NCI-H82 treated with DMSO at 0.1 percent for 48 hours (cell line): ENCODE data around the gene MDK.

Source experiments
- DNase-seq: peaks from one replicate; lab custom pipeline; 2025; ENCODE audit not compliant: unreplicated experiment; lab: John Stamatoyannopoulos, UW

Gene MDK, protein sequence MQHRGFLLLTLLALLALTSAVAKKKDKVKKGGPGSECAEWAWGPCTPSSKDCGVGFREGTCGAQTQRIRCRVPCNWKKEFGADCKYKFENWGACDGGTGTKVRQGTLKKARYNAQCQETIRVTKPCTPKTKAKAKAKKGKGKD

GRCh38 chr11:46381048-46381818, at the start of gene MDK:
MDK (plus strand) TSS chr11:46381669; CDS start chr11:46382058, 389 bp downstream.
- DNase-seq, result no peak

DNA sequence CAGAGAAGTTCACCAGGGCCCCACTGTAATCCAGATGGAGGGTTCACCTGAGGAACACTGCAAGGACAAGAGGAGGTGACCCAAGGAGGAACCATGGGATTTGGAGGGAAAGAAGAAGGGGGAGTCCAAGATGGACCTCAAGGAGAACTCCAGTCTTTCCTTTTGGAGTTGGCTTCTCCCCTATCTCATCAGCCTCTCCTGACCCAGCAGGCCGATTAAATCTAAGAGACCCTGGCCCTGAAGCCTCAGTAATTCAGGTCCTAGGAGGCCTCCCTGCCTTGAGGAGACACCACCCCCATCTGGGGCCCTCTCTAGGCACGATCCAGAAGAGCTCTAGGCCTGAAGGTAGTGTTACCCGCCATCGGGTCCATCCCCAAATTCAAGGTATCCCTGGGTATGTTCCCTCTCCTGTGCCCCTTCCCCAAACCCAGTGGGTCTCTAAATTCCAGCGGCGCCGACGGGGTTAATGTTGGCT, 49.3 kb upstream of the MDK start:
- DNase-seq, result no peak

- no peak for DNase-seq
These were observed 48.7 kb upstream of the MDK start for GRCh38 chr11:46332568-46333393.

DNA sequence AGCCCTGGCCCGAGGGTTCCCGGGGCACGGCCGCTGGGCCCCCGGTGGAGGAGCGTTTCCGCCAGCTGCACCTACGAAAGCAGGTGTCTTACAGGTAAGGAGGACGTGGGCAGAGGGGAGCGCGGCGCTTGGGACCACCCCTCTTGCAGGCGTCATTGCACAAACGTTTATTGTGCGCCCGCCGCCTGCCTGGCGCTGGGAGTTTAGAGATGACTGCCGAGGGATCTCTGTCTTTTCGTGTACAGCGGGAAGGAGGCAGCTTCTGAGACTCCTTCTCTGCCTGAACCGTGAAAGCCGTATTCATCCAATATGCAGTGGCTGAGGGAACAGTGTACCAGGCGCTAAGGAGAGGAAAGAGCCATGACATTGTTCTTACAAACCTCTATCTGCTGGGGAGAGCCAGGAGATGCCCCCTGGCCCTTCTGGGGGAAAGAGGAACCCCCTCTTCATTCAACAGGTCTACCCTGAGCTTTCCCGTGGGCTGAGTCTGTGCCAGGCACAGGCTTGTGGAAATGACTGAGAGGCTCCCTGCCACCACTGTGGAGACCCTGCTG, 48.0 kb upstream of the MDK start:
- no peak for DNase-seq

DNA sequence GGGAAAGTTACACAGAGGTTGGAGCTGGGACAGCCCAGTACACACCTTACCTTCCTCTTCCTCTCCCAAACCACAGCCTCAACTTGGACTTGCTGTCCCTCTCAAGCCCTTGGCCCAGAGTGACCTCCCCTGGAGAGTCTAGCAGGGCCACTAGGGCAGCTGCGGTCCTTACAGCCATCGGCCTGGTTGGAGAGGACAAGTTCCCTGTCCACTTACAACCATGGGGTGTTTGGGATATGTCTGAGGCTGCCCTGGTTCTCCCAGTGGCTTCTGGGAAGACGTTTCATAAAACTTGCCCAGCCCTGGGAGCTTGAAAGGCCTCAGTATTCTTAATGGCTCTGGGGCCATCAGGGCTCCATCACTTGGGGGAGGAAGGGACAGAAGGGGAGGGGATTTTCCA, 47.3 kb upstream of the MDK start:
- no peak for DNase-seq

- no peak for DNase-seq
These were observed 46.2 kb upstream of the MDK start for GRCh38 chr11:46335271-46335670.

- DNase-seq, result no peak
These were observed 45.4 kb upstream of the MDK start for GRCh38 chr11:46335890-46336562.

DNA sequence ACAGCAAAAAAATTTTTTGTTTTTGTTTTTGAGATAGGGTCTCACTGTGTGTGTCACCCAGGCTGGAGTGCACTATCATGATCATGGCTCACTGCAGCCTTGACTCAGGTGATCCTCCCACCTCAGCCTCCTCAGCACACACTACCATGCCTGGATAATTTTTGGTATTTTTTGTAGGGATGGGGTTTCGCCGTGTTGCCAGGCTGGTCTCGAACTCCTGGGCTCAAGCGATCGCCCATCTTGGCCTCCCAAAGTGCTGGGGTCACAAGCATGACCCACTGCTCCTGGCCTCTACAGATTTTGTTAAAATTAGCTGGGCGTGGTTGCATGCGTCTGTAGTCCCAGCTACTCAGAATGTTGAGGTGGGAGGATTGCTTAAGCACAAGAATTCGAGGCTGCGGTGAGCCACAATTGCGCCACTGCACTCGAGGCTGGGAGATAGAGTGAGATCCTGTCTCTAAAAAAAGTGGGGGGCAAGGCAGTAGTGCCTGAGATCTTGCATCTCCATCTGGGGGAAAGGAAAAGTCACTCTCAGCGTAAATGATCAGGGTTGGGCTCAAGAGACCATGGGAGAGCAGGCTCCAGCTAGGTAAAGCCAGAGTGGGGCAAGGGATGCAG, 44.8 kb upstream of the MDK start:
- DNase-seq, result no peak

DNA sequence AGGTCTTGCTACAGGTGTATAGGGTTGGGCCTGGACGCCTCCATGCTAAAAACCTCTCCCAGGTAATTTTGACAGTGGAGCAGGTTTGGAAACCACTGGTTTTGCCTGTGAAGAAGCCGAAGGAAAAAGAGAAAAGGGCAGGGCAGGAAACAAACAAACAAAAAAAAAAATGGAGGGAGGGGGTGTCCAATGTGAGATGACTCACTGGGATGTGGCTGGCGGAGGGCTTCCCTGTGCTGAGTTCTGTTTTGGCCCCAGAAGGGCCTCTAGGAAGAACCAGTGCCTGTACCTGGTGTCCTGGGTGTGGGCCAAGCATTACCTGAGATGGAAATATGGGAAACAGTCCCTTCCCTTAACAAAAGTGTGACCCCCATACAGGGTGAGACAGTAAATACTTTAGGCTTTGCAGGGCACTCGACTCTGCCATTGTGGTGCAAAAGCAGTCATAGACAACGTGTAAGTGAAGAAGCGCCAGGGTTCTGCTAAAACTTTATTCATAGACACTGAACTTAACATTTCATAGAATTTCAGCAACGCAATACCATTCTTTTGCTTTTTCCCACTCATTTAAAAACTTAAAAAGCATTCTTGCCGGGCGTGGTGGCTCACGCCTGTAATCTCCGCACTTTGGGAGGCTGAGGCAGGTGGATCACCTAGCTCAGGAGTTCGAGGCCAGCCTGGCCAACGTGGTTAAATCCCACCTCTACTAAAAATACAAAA, 43.7 kb upstream of the MDK start:
- DNase-seq, result no peak

GRCh38 chr11:46338636-46338987, 42.9 kb upstream of the MDK start:
- DNase-seq, result no peak

DNA sequence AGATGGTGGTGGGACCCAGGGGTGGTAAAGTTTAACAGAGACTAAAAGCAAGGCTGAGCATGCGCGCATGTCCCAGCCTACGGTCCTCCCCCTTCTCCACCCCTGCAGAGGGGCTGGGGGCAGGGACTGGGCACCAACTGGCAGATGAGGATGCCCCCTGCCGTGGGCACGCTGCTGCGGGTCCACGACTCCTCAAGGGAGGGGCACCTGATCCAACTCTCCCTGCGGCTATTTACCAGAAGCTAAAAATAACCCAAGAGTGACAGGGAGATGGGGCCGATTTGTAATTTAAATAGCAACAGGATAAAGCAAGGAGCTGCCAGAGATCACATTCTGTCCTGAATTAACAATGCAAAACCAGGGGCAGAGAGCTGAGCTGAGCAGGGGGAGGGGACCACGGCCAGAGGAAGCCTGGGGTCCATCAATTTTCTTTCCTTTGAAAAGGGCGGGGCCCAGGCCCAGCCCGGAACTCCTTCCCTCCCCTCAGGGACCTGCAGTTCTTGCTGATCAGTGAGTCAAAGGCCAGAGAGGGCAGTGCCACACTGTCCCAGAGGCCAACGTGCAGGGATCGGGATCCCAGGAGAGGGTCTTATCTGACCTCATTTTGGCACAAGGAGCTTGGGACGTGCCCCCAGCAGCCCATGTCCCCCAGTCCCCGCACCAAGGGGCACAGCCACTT, 42.3 kb upstream of the MDK start:
- DNase-seq, result no peak

DNA sequence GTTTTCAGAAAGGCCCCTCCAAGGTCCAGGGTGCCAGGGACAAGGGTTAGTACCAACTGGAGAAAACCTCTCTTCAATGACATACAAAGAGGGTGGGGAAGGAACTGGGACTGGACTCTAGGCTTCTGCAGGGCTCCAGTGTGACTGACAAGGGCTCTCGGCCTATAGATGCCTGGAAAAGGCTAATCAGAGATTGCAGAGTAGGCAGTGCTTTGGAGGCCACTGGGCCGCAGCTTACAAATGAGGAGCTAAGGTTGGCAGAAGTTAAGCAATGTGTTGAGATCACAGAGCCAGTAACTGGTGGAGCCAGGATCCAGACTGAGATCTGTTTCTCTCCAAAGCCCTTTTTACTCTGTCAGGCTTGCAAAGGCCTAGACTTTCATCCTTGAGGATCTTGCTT, 41.7 kb upstream of the MDK start:
- no peak for DNase-seq

GRCh38 chr11:46341454-46341853, 40.0 kb upstream of the MDK start:
- DNase-seq, result no peak

DNA sequence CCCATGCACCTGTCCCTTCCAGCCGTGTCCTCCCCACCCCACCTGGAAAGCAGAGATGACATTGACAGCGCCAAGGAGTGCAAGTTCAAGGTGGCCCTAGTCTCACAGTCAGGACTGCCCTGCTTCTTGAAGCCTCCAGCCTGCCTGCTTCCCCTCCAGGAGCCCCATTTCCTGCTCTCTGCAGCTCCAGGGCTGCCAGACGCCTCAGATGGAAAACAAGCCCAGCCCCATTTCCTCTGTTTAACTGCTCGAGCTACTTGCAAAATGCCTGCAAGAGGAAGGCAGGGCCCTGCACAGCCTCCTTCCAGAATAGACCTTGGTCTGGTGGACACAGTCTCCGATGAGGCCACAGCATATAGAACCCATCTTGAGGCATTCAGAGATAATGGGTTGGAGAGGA, 39.2 kb upstream of the MDK start:
- no peak for DNase-seq

- no peak for DNase-seq
These were observed 37.9 kb upstream of the MDK start for GRCh38 chr11:46343520-46343919.

DNA sequence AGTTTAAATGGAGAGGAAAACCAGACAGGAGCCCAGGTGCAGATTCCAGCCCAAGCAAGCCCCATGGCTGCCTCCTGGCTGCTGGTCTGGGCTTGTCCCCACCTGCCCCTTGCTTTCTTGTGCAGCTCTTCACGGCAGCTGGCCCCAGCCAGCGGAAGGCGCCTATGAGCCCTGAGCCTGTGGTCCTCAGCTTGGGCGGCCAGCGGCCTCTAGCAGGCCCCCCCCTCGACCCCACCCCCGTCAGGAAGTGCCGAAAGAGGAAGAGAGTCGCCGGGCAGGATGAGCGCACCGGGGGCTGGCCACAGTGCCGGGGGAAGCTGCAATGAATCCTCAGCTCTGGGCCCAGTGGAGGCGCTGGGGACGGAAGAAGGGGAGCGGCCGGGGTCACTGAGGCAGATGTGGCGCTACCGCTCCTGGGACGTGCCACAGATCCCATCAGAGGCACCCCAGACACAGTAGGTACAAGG, 36.3 kb upstream of the MDK start:
- DNase-seq, result no peak

DNA sequence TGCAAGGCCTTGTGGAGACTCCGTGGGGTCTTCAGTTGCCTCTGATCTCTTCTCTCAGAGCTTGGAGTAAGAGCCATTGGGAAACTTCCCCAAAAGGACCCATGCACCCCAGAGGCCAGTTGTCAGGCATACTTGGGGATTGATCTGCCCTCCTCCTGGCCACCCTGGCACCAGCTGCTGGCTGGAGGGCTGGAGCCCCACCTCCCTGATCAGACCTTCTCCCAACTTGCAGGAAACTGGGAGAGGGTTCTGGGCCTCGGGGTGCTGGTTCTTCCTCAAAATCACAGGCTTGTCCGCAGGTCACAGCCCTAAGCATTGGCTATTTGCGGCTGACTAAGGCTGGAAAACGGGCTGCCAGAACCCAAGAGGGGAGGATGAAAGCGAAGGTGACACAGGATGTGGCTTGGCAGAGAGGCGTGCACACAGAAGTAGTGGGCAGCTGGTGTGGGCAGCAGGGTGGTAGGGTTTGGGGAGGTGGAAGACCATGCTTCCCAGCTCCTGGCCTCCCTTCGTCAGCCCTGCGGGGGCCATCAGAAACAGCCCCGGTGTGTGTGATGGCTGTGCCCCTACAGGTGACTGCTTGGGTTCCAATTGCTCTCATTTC, 35.5 kb upstream of the MDK start:
- DNase-seq, result no peak

GRCh38 chr11:46346886-46347636, 34.4 kb upstream of the MDK start, which contains the start of gene DGKZ:
DGKZ (plus strand) TSS chr11:46347463; CDS start chr11:46347660, 197 bp downstream.
- peak; percentile 43 for DNase-seq
